ENCODE results near the gene INTS11. TPM values are rescaled to one million over a fixed set of nuclear protein-coding genes. Genes with fewer than 3 reads are reported as not detected.
A peak's percentile ranks its signal among the peaks of the same experiment; 100 is the strongest.

The INTS11 gene
- total RNA-seq, 3 donors from 2014 or later: 68.6 to 125 (median 119) TPM

- TF ChIP-seq POLR2AphosphoS5 (IDR thresholded peaks at IDR 0.05): no peak
- TF ChIP-seq CTCF (IDR thresholded peaks at IDR 0.05): no peak
- no peak for TF ChIP-seq POLR2A (IDR thresholded peaks at IDR 0.05)
- H3K4me3 ChIP-seq: peak overlapping the region; percentile 71 to 88 (median 75)
- intact Hi-C loops (cut with DNase I; ENCODE audit: low total_unique reads): no loop called here
- H3K4me1 ChIP-seq: peaks cover 13 to 22% of the 10 kb centered on the region in 2 donors
- no peaks in the 10 kb centered on the region for H3K27me3 ChIP-seq
- DNase-seq (ENCODE audit: low spot score in 2 of 2): peak; percentile 60 to 72
- H3K9me3 ChIP-seq: no peaks in the 10 kb centered on the region
- H3K27ac ChIP-seq: peak overlapping the region; percentile 81 to 84
- no peaks in the 10 kb centered on the region for H3K36me3 ChIP-seq
Measured at GRCh38 chr1:1272341-1273208, 51.9 kb downstream of the INTS11 start.

GRCh38 chr1:1270813-1271212, 53.6 kb downstream of the INTS11 start:
- Histone ChIP-seq H3K4me3 (peak overlapping the region in 1 of 3 donors; percentile 52), H3K27me3 (no peaks in the 10 kb centered on the region), H3K27ac (peak overlapping the region in 1 of 2 donors; percentile 38), H3K9me3 (no peaks in the 10 kb centered on the region), H3K36me3 (no peaks in the 10 kb centered on the region), H3K4me1 (peaks cover 13 to 22% of the 10 kb centered on the region in 2 donors)
- intact Hi-C loops (cut with DNase I; ENCODE audit: low total_unique reads): no loop called here
- DNase-seq (ENCODE audit: low spot score in 2 of 2): no peak
- no peak for TF ChIP-seq POLR2AphosphoS5 (IDR thresholded peaks at IDR 0.05)
- no peak for TF ChIP-seq CTCF (IDR thresholded peaks at IDR 0.05)
- TF ChIP-seq POLR2A (IDR thresholded peaks at IDR 0.05): no peak

DNA sequence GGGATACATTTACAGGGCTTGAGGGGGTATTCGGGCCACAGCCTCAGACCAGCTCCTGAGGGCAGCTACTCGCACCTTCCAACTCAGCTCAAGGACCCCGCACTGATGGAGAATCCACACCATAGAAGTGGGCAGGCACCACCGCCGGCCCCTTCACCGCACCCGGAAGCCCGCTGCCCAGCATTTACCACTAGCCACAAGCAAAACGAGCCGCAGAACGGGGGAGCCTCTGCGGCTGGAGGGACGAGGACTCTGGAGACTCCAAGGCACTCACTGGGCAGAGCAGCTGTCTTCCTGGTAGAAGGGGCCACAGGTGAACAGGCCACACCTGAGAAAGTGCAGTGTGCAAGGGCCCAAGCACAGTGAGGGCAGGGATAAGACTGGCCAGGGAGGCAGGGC, 56.2 kb downstream of the INTS11 start:
- Histone ChIP-seq H3K4me1 (peaks cover 13 to 22% of the 10 kb centered on the region in 2 donors), H3K27me3 (no peaks in the 10 kb centered on the region), H3K27ac (no peak overlapping the region), H3K4me3 (no peak overlapping the region), H3K9me3 (no peaks in the 10 kb centered on the region), H3K36me3 (no peaks in the 10 kb centered on the region)
- TF ChIP-seq POLR2AphosphoS5 (IDR thresholded peaks at IDR 0.05) (no peak), POLR2A (IDR thresholded peaks at IDR 0.05) (no peak), CTCF (IDR thresholded peaks at IDR 0.05) (no peak)
- no peak for DNase-seq (ENCODE audit: low spot score in 2 of 2)
- intact Hi-C loops (cut with DNase I; ENCODE audit: low total_unique reads): no loop called here

DNA sequence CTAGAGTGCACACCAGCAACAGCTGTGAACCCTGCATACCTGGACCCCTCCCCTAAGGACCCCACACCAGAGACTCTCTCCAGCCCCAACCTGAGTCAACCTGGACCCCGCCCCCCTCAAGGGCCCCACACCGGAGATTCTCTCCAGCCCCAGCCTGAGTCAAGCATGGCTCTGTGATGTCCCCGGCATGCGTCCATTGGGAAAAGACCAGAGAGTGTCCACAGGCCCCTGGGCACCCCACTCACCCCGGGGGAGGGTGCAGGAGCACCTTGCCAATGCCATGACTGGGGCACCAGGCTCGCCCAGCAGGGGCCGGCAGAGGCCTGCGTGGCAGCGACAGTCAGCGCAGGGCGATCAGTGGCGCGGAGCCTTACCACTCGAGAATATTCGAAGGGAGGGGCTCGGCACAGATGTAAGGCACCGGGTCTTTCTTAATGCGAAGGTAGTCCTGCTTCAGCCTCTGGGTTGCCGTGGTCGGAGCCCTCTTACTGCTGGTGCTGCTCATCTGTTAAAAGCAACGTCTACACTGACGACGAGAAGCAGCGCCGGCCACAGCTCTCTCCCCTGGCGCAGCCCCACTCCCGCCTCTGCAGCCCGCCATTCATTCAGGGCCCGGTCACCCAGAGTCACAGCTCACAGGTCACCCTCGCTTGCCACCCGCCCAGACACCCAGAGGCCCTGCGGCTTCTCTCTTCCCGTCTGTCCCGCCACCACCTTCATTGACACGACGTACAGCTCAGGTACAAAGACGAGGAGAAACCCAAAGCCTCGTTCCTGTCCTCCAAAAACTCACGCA, 56.8 kb downstream of the INTS11 start:
- peaks cover 13 to 22% of the 10 kb centered on the region in 2 donors for H3K4me1 ChIP-seq
- H3K36me3 ChIP-seq: no peaks in the 10 kb centered on the region
- H3K9me3 ChIP-seq: no peaks in the 10 kb centered on the region

More for the DNA sequence above, 56.8 kb downstream of the INTS11 start:
- no peak for DNase-seq (ENCODE audit: low spot score in 2 of 2)
- TF ChIP-seq POLR2A (IDR thresholded peaks at IDR 0.05) (no peak), CTCF (IDR thresholded peaks at IDR 0.05) (no peak), POLR2AphosphoS5 (IDR thresholded peaks at IDR 0.05) (no peak)
- intact Hi-C loops (cut with DNase I; ENCODE audit: low total_unique reads): no loop called here
- Histone ChIP-seq H3K27me3 (no peaks in the 10 kb centered on the region), H3K4me3 (no peak overlapping the region), H3K27ac (no peak overlapping the region)

All from breast epithelium (tissue), 4 donors.